ENCODE data around the gene PKIB.

The PKIB gene

GRCh38 chr6:122671251-122671650, 61.0 kb downstream of the PKIB start:
- DNase-seq, result no peak

DNA sequence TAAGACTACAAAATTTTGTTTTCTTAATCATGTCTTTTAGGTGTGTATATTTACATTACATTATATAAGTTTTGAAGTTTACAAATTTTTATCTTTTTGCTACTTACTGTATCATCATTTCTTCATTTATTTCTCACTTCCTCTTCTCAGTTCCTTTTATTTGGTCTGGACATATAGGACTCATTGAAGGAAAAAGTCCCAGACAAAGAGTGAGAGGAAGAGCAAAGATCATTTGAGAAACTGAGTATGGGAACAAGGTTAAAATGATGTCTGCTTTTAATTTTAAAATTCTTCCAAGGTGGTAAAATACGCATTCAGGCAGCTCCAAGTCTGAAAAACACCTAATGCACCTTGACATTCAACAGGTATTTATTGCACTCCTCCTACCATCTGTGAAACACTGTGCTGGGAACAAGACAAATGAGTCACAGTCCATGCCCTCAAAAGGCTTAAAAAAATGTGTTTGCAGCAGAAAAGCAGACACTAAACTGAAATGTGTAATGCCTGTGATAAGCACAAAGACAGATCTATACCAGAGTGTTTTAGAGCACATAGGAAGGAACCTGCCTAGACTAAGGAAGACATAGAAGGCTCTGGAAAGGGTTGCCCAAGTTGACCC, 63.2 kb downstream of the PKIB start:
- DNase-seq, result no peak

GRCh38 chr6:122676146-122676545, 65.9 kb downstream of the PKIB start:
- DNase-seq, result no peak

DNA sequence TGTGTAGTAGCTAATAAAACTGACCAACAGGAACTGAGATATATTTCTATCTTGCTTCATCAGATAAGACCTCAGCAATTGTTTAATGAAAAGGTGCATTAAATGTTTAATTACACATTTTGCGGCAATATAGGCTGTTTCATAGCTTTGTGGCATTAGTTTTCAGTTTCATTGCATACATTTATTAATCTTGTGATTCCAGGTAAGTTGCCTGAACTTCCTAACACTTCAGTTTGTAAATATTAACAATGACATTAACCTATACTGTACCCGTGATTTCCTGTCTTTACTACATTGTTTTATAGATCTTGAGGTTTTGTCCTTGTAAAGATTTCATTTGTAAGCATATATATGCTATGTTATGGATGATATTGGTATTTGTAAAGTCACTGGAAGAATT, 66.5 kb downstream of the PKIB start:
- no peak for DNase-seq

DNA sequence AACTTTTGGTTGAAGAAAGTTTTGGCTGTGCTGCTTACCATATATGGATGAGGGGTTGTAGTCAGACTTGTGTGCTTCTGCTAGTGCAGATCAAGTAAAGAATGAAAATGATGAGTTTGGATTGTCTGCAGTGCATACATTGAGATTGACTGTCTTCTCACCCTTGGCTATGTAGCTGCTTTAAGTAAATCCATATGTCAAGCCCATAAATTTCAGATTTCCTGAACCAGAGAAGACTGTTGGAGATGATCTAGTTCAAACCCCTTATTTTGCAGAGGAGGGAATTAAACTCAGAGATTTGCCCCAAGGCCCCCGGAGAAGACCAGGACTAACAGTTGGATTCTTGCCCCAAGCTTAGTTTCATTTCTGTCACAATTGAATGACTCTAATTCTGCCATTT, 67.2 kb downstream of the PKIB start:
- no peak for DNase-seq

DNA sequence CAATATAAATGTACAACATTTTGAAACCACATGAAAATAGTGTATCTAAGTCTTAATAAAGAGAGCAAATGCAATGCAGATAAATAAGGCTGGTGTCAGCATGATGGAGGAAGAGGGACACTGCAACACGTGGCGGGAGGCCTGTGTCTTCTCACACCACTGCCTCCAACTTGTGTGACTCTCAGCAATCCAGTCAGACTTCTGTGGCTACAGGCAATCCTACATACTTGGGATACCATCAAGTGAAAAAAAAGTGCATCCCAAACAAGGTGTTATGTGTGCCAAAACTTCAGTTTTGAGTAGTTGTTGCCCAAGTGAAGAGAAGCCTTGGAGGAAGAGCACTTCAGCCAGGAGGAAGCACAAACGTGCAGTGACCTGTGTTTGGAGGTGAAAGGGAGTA, 68.6 kb downstream of the PKIB start:
- no peak for DNase-seq

- DNase-seq, result no peak
Observed at GRCh38 chr6:122681705-122682104, 71.5 kb downstream of the PKIB start.

DNA sequence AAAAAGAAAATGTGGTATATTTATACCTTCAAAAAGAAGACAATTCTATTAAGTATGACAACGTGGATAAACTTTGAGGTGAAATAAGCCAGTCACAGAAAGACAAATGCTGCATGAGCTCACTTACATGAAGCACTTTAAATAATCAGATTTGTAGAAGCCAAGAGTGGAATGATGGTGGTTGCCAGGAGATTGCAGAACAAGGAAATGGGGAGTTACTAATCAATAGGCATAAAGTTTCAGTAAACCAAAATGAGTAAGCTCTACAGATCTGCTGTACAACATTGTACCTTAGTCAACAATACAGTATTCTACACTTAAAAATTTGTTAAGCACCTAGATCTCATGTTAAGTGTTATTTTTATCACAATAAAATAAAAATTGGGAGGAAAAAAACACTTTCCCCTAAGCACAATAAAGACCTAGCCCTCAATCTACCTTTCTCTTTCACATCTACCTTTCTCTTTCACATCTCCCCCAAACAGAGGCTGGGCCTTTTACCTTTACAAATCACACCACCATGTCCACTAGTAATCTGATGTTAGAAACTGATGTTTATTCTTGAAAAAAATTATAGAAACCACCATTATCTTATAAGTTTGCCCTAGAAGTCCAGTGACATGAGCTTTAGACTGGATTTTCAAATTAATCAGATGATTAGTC, 73.9 kb downstream of the PKIB start:
- no peak for DNase-seq

DNA sequence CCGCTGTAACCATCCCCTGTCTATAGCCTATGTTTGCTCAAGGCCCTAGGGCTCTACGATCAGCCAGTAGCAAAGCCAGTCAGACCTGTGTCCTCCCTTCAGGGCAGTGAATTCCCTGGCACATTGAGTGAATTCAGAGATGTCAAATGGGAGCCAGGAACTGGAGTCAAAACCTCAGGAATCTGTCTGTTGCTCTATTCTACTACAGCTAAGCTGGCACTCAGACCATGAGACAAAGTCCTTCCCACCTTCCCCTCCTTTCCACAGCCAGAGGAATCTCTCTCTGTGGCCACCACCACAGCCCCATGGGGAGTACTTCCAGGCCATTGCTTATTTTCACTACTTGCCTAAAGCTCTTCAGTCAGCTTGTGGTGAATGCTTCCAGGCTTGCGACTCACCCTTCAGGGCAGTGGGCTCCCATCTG, 82.0 kb downstream of the PKIB start:
- no peak for DNase-seq

- no peak for DNase-seq
Observed at GRCh38 chr6:122692807-122693580, 82.8 kb downstream of the PKIB start.

DNA sequence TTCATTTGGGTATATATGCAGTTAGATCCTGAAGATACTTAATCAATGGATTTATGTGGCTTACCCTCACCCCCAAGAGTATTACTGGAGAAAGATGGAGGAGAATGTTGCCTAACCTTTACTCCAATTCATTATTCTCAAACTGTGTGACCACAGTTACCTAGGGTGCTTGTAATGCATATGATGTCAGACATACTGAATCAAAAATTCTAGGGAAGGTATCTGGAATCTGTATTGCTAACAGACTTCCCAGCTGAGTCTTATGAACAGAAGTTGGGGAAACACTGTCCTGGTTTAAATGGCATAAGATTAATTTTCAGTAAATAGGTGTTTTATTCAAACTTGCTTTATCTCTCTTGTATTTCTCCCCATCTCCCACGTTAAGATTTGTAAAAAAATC, 83.9 kb downstream of the PKIB start:
- no peak for DNase-seq

GRCh38 chr6:122694602-122695001, 84.4 kb downstream of the PKIB start:
- DNase-seq, result no peak

GRCh38 chr6:122695188-122695587, 85.0 kb downstream of the PKIB start:
- no peak for DNase-seq

- DNase-seq, result no peak
Observed at GRCh38 chr6:122696079-122696478, 85.9 kb downstream of the PKIB start.

GRCh38 chr6:122696853-122697252, 86.6 kb downstream of the PKIB start:
- DNase-seq, result no peak

- DNase-seq, result no peak
Observed at GRCh38 chr6:122697458-122697857, 87.3 kb downstream of the PKIB start.

- no peak for DNase-seq
Observed at GRCh38 chr6:122701666-122702065, 91.5 kb downstream of the PKIB start.

GRCh38 chr6:122702841-122703240, 92.6 kb downstream of the PKIB start:
- no peak for DNase-seq

GRCh38 chr6:122704066-122704465, 93.9 kb downstream of the PKIB start:
- DNase-seq, result no peak

GRCh38 chr6:122709922-122710512, 99.8 kb downstream of the PKIB start:
- no peak for DNase-seq

GRCh38 chr6:122710908-122711635, 100.9 kb downstream of the PKIB start:
- no peak for DNase-seq

DNA sequence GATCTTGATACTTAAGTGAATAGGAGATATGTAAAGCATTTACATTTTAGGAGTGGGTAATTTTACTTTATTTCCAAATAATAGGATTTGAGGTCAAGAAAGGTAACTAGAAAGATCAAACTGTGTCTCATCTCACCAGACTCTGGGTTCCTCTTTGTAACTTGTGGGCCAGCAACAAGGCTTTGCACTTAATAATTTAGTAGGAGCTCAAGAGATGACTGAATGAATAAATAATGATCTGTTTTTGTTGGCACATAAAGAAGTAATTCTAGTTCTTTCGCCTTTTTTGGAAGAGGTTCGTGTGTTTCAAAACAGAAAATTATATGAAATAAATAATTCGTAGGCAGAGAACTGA, 101.9 kb downstream of the PKIB start:
- no peak for DNase-seq

All from T-helper 1 cell (primary cell).